Right hindlimb (tissue), 1 donor: ENCODE results near the gene RIMKLB.
"Not testable (repeated sequence)": the region's sequence is repeated elsewhere in the genome, so short reads cannot be mapped to it uniquely, and the experiment has no call there.

Source experiments
- DNase-seq: peaks from one replicate; pipeline ENCODE4 v3.0.0-alpha.2; 2018

Gene RIMKLB

DNA sequence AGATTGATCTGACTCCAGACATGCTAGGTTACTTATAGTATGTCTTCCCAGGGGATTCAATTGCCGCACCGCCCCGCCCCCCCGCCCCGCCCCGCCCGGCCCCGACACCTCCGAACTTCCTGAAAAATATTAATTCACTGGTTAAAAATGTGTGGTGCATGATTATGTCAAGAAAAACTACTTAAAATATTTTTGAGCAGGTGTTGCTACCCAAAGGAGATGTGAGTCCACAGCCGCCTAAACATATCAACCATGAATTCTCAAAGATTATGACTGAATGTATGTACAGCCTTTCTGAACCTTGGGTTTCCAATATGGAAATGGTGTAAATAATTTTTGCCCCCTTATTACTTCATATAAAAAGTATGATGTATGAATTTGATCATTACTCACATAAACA is 2.7 kb upstream of the RIMKLB start:
- DNase-seq = no peak

DNA sequence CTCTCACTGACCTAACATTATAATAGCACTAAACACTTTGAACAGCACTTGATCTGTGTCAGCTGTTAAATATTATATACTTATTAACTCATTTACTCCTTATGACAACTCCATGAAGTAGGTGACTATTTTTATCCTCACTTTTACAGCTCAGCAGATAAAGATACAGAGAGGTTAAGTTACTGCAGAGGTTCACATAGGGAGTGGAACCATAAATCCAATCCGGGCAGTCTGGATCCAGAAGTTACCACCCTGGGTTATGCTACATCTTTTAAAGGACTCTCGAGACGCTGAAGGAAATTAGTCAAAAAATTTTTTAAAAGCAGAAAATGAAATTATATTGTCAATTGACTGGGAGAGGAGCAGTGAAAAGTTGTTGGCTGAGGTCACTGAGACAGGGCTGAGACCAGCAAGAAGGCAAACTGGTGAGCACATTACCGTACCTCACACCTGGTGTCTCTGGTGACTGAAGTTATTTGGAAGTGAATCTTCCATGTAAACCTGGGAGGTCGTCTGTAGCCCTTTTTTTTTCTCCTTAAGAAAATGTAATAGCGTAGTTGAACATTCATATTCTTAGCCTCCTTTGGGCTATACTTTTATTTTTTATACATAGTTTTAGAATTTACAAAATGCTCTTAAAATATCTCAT is 1.2 kb upstream of the RIMKLB start:
- no peak for DNase-seq

DNA sequence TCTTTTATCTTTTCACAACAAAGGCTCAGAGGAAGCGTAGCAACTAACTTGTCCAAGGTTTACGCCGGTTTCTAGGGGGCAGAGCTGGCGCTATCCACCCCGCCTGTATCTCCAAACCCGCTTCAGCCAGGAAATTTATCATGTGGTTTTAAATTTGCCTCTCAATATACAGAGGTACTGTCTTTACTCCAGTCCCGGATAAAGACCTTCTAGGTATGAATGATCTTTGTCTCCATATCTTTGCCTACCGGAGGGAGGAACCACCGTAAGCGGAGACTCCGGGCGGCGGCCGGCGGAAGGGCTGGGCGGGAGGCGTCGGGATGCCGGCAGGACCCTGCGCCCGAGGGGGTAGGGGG is 693 bp upstream of the RIMKLB start:
- no peak for DNase-seq

DNA sequence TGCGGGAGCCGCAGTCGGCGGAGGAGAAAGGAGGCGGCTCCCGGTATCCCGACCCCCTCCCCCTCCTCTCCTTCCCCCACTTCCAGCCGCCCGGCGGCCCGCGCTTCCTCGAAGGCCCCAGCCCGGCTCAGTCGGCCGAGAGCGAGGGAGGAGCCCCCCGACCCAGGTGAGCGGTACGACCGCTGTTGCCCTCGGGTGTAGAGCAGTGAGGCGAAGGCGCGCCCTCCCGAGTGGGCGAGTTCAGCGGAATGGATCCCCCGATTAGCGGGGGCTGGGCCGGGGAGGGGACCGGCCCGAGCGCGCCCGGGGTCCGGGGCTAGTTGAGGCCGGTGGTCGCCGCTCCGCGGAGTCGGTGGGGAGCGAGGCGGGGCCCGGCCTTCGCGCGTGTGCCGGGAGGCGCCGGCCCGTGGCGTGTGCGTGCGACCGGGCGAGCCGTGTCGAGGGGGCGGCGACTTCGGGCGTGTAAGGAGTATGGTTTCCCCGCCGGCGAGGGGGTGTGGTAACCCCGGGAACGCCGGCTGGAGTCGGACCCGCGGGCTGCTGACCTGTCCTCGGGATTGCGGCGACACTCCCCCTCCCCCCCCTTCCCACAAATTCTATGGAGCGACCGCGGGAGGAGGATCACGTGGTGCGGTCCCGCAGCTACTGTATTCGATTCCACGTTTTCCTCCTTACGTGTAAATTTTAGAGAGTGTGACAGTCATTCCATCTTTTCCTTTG is 501 bp downstream of the RIMKLB start:
- DNase-seq = peak; percentile 78

DNA sequence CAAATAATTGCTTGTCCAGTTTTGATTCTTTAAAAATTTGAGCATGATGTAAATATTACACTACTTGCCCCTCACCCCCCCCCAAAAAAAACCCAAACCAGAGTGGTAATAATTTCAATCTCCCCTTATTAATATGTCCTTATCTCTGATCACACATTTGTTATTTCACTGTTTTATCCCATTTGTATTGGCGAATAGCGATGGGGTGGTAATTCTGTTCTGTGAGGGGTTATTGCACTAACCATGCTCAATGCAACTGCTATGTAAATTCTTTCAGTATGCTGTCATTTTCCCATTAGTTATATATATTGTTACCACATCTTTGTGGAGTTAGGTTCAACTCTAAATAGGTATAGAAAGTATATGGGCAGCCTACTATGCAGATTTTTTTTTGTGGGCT is 1.1 kb downstream of the RIMKLB start:
- no peak for DNase-seq

DNA sequence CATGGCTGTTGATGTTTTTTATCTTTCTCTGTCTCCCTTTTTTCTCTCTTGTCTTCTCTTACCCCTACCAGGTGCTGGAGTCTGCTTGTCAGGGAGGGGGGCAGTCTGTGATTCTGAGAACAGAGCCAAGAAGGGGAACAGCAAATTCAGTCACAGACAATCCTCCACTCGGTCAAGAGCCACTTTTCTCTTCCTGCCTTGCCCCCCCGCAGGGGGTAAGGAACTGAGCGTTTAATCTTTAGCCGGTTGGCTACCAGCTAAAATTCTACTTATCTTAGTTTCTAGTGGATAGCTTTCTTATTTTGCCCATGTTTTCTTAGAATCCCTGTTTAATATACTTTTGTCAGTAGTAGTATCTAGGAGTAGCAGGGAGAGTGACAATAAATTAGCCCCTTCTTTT is 1.9 kb downstream of the RIMKLB start:
- DNase-seq = no peak

DNA sequence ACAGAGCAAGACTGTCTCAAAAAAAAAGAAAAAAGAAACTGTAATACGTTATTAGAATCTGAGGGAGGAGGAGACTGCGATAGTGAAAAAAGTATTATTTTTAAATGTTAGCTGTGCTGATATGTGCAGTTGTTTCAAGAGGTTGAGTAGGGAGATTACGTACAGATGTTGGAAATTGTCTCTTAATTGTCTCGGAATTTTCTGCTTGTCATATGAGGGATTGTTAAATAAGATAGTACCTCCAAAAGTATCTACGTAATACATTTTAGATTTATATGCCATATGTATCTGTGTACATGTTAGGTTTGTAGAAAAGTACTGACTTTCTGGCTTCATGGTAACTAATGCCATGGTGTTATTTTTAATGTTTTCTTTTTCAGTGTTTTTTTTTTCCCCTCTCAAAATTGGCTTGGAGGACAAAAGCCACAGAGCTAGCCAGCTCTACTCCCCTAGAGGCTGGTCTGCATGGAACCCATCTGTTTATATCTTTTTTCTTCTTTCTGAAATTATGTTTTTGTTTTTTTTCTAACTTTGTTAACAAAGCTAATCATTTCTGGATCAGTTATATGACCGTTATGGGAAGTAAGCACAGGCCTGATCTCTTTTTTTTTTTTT is 3.4 kb downstream of the RIMKLB start:
- DNase-seq = no peak

DNA sequence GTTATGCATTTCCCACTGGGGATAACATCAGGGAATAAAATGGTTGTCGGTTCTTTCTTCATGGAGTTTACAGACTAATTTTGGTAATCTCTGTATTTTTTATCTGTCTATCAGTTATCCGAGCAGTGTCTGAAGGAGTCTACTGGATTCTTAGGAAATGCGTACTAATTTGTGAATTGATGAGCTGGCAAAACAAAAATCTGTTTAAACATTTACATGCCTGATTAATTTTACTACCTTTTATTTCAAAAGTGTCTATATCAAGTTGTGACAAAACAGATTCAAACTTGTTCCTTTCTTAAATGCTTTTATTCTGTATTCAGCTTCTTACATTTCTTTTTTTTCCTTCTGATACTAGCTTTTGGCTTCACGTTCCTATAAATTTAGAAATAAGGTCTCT is 4.4 kb downstream of the RIMKLB start:
- no peak for DNase-seq

DNA sequence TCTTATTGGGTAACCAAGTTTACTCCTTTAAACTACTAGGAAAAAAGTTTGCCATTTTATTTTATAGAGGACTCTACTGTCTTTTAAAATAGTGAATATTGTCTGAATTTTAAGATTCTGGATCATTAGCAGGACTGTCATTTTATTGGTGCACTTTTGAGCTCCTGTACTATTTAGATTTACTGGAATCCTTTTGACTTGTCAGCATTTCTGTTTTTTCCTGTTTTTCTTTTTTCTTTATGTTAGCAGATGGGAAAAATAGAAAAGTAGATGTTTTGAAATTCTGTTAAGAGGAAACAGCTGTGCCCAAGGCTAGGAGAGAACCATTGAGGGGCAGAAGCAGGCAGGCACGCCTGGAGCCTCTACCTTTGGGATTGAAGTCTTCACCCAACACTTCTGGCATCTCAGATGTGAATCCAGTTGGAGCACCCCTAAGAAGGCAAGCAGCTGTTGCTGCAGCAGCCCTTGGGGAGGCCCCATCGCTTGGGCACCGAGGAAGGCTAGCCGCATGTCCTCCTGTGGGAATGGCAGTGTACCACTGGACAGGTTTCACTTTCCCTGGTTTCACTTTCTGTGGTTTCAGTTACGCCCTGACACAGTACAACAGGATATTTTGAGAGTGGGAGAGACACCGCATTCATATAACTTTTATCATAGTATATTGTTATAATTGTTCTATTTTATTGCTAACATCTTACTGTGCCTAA is 11.5 kb downstream of the RIMKLB start:
- no peak for DNase-seq

DNA sequence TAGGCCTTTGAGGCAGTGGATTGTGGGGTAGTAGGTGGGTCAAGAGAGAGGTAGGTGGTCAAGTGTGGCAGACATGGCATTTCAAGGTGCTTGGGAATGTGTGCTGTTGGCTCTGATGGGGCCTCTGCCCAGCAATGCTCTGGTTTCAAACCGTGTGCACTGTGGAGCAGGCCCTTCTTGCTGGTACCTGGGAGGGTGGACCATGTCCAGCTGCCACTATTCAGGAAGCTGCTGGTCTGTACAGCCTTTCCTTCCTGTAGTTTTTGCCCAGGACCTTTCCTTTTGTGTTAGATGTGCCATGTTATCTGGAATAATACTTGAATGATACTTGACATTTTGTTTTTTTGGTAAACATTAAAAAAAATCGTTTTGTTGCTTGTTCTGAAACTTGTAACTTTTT is 14.8 kb downstream of the RIMKLB start:
- DNase-seq = no peak

DNA sequence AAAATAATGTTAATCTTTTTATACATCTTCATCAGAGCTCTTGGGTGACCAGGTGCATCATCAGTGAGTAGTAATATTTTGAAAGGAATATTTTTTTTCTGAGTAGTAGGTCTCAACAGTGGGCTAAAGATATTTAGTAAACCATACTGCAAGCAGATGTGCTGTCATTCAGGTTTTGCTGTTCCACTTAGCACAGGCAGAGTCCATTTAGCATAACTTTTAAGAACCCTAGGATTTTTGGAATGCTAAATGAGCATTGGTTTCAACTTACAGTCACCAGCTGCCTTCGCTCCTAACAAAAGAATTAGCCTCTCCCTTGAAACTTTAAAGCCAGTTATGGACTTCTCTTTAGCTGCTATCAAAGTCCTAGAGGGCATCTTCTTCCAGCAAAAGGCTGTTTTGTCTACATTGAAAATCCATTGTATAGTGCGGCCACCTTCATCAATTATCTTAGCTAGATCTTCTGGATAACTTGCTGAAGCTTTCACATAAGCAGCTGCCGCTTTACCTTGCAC is 24.6 kb downstream of the RIMKLB start:
- DNase-seq = no peak

DNA sequence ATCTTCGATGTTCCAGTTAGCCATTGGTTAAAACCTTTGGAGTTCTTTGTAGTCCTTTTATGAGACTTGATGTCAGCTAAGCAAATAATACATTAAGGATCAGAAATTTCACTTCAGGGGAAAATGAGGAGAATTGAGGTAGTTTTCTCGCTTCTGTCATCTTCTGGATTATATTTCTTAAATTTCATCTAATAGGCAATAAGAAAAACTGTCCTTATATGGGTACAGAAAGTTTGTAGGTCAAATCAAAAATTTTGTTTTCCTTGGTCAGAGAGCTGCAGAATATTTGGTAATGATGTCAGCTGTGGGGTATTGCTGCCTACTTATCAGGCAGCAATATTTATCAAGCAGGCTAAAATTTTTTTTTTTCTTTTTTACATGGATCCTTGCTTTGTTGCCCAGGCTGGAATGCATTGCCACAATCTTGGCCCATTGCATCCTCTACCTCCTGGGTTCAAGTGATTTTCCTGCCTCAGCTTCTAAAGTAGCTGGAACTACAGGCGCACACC is 37.1 kb downstream of the RIMKLB start:
- no peak for DNase-seq

DNA sequence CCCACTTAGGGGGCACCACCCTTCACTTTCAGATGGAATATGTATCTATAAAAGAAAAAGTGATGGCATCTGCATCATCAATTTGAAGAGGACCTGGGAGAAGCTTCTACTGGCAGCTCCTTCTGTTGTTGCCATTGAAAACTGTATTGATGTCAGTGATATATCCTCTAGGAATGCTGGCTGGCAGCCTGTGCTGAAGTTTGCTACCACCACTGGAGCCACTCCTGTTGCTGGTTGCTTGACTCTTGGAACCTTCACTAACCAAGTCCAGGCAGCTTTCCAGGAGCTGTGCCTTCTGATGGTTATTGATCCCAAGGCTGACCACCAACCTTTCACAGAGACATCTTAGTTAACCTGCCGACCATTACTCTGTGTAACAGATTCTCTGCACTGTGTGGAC is 44.7 kb downstream of the RIMKLB start:
- no peak for DNase-seq

DNA sequence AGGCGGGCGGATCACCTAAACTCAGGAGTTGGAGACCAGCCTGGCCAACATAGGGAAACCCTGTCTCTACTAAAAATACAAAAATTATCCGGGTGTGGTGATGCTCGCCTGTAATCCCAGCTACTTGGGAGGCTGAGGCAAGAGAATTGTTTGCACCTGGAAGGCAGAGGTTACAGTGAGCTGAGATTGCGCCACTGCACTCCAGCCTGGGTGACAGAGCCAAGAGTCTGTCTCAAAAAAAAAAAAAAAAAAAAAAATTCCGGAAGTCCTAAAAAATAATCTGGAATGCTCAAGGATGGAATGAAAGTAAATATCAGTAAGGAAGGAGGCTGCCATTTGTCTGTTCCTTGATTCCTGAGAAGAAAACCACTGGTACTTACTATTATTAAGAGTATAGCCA is 45.3 kb downstream of the RIMKLB start:
- DNase-seq = not testable (repeated sequence)

DNA sequence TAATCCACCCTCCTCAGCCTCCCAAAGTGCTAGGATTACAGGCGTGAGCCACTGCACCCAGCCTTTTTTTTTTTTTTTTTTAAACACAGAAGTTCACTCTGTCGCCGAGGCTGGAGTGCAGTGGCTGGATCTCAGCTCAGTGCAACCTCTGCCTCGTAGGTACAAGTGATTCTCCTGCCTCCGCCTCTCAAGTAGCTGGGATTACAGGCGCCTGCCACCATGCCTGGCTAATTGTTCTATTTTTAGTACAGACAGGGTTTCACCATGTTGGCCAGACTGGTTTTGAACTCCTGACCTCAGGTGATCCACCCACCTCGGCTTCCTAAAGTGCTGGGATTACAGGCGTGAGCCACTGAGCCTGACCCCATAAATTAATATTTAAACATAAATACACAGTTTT is 47.8 kb downstream of the RIMKLB start:
- not testable (repeated sequence) for DNase-seq

DNA sequence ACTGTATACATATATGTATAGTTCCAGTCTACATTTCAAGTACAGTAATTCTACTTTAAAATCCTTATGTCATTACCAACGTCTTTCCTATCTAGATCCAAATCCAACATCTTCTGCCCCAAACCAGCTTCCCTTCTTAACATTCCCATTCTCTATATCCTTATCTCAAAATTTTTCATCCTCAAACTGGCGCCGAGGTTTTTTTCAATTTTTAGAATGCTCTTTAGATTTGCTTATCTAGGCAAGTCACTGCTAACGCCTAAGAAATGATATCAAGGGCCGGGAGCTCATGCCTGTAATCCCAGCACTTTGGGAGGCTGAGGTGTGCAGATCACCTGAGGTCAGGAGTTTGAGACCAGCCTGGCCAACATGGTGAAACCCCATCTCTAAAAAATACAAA is 48.3 kb downstream of the RIMKLB start:
- DNase-seq = no peak

DNA sequence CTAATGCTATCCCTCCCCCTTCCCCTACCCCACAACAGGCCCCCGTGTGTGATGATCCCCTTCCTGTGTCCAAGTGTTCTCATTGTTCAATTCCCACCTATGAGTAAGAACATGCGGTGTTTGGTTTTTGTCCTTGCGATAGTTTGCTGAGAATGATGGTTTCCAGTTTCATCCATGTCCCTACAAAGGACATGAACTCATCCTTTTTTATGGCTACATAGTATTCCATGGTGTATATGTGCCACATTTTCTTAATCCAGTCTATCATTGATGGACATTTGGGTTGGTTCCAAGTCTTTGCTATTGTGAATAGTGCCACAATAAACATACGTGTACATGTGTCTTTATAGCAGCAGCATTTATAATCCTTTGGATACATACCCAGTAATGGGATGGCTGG is 62.3 kb downstream of the RIMKLB start:
- DNase-seq = not testable (repeated sequence)

DNA sequence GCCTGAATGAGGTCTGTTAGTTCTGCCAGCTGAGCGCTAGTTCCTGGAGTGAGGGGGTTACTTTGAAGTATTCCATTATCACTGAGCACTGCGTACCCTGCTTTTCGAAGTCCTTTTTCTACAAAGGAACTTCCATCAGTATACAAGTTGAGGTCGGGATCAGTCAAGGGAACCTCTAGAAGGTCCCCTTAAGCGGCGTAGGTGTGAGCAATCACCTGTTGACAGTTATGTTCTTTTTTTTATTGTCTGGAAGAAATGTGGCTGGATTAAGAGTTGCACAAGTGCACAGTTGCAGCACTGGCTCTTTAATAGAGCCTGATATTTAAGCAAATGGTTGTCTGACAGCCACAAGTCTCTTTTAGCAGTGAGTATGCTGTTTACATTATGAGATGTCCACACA is 64.9 kb downstream of the RIMKLB start:
- not testable (repeated sequence) for DNase-seq

DNA sequence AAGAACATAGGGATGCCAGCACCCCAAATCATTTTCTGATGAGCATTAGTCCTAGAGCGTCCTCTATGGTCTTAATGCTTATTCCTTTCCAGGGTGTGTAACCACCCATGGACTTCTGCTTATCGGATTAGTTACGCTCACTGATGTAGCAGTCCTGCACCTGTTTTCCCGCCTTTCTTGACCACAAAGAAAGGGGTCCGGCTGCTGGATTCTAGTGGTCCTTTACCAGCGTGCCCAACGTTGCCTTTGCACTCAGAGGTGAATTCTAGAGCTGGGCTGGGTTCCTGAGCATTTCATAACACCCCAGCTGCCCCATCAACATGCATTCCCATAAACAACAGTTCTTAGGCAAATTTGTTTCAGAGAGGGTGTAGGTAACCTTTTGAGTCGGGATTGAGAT is 68.3 kb downstream of the RIMKLB start:
- DNase-seq = not testable (repeated sequence)

DNA sequence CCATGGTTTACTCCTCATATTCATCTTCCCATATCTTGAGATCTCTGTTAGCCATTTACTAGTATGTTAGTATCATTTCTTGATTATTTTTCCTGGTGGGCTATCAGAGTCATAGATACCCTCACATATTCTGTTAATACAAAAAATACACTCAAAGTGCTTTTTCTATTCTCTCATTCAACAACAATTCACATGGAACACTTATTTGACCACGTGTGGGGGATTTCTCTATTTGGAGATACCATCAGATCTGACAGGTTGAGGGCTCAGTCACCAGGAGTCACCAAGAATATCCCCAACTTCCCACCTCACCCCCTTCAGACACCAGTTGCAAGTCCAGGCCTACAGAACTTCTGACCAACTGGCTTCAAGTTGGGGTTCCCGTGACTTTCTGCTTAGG is 72.7 kb downstream of the RIMKLB start:
- DNase-seq = no peak

DNA sequence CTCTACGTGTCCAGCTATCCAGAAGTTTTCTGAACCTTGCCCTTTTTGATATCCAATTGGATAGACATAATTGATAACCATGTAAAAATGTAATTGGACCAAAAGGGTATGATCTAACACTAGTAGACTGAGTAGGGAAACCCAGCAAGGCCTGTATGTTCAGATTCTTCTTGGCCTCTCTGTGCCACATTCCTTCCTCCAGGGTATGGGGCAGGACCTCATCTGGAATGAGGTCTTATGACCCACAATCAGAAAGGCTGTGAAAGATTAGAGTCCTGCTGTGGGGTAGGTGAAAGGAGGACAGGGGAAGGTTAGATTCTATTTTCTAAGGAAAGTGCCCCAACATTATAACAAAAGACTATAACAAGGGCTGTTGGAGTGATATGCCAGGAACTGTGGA is 73.3 kb downstream of the RIMKLB start:
- no peak for DNase-seq

DNA sequence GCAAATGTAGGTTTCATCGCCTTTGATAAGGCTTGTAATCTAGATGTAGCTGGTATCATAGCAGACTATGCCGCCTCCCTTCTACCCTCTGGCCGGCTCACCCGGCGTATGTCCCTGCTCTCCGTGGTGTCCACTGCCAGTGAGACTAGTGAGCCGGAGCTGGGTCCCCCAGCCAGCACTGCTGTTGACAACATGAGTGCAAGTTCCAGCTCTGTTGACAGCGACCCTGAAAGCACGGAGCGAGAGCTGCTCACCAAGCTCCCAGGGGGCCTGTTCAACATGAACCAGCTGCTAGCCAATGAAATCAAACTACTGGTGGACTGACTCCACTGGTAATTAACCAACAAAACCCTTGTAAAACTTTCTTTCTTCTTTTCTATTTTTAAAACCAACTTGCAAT is 75.7 kb downstream of the RIMKLB start:
- DNase-seq = no peak

DNA sequence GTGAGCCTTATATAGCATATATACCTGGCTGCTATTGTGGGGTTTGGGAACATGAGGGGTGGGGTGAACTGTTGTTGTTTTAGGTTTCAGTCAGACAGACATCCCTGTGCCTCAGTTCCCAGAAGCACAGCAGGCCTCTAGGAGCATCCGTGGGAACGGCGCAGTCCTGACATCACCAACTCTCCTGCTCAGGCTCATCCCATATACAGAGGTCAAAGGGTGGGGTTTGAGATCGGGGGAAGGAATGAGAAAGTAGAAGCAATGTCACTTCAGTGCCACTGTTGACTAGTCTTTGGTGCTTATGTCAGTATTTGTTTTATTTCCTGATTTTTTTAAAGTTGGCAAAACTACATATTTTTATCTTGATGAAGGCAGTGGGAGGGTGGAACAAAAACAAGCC is 81.5 kb downstream of the RIMKLB start:
- no peak for DNase-seq

DNA sequence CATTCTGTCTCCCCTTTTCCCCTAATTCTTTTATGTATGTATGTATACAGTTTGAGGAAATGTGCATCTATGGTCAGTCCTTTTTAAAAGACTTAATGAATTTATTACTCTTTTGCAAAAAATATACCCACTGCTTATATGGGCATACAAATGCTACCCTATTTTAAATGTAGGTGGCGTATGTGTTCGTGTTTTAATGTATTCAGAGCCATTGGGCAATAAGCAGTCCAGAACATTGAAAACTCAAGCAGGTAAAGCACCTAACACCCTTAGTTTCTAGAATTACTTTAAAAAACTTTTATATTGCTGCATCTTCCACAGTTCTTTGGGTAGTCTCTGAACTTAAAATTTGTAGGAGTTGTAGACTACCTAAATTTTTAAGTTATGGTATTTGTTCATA is 82.1 kb downstream of the RIMKLB start:
- no peak for DNase-seq
